Inflammatory macrophage treated with lipopolysaccharide for 4 hours (primary cell): Measurements from ENCODE around the gene GMPPA.

Experiments
- DNase-seq: peaks from one replicate; pipeline ENCODE4 v3.0.0-alpha.2; 2020

GMPPA gene

GRCh38 chr2:219506802-219507526 lies 8.3 kb downstream of the GMPPA start:
- no peak for DNase-seq

GRCh38 chr2:219507581-219508443 lies 9.1 kb downstream of the GMPPA start:
- DNase-seq, result no peak

GRCh38 chr2:219508444-219508734 lies 9.7 kb downstream of the GMPPA start:
- DNase-seq, result no peak

DNA sequence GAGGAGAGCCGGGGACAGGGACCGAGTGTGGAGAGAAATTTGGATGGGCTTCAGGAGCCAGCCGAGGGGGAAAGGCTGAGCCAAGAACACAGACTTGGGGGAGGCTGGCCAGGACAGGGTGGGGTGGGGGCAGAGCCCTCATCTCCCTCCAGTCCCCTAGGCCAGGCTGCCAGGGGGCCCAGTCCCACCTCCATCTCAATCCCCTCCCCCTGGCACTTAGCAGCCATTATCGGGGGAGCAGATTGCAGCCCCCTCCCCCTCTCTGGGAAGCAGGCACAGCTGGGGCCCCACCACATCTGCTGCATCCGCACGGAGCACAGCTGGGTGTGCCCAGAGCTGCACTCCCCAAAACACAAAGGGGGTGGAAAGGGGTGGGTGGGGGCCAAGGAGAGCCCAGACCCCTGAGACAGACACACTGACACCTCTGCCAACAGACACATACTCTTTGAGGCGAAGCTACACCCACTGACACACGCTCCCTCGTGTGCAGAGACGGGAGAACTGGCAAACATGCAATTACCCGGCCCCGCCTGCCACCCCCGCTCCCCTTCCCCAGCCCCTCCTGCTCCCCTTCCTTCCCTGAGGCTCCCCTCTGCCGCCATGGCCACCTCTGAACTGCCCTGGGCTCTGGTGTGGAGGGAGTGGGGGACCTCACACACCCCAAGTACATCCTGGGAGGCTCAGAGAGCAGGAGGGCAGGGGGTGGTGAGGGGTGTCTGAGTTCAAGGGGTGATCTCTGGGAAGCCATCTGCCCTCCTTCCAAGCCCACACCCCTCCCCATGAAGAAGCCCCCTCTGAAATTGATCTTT lies 10.5 kb downstream of the GMPPA start:
- no peak for DNase-seq

DNA sequence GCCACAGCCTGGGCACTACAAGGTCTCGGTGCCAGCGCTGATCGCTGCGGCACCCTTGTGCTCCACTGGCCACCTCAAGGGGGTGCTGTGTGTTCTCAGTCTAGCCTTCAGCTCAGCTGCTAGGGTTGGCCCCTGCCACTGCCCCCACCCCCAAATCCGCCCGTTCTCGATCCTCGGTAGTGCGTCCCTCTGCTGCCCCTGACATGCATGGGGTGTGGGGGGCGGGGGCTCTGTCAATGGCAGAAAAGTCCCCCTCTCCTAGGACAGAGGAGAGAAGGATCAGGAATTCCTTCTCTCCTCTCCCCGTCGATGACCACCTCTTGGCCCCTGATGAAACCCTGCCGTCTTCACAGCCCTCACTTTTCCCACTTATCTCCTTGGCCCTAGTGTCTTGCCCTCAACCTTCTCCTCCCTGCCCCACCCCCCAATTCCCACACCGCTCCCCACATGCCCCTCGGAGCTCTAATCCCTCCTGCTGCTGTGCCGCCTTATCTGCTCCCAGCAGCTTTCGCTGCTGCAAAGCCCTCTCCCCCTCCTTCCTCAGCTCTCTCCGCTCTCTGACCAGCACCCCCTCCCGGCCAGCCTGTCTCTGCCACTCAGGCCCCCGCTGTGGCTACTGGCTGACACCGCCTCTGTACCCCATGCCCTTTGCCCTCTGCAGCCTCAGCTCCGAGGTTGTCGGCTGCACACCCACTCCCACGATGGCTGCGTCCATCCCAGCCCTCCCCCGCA lies 11.3 kb downstream of the GMPPA start:
- DNase-seq, result peak; percentile 42

GRCh38 chr2:219510512-219511135 lies 11.9 kb downstream of the GMPPA start:
- no peak for DNase-seq

- no peak for DNase-seq
Measured at GRCh38 chr2:219511547-219512325, 13.0 kb downstream of the GMPPA start.

DNA sequence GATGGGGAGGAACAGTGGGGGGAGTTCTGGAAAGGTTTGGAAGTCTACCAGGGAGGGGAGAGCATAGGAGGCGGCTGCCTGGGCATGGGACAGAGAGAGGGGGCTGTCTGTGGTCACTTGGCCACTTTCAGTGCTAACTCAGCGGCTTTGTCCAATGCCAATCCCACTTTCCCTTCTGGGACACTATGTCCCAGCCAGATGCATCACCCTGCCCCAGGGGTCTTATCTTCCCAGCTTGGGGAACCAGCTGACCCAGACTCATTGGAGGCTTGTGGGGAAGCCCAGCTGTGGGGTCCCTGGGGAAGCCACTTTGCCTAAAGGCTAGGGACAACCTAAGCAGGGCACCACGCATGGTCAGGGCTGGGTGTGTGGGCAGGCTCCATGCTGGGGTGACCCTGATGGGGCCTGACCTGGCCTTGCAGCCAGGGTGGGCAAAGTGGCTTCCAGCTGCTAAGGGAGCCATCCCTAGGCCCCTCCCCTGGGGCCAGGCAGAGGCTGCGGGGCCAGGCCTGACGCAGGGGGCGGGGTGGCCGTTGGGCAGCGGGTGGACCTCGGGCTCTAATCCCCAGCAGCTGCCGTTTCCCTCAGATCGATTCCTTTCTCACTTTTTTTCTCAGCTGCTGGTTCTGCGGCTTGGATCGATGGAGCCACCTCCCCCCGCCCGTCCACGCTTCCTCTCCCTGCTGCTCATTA lies 14.0 kb downstream of the GMPPA start:
- no peak for DNase-seq

DNA sequence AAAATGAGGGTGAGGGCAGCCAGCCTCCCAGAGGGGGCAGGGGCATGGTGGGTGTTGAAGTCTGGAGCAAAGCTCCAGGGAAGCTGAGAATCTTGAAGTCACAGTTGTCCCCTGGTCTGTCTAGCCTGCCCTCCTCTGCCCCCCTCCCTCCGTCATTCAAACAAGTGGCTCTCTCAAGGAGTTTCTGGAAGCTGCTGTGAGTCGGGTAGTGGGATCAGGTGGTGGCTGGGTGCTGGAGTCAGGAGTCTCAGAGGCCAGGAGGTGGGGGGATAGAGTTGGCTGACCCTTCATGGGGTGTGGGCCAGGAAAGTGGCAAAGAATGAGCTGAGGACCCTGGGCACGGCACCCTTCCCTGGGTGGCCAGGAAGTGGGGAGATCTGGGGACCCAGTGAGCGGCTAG lies 15.1 kb downstream of the GMPPA start:
- no peak for DNase-seq

GRCh38 chr2:219514196-219514761 lies 15.6 kb downstream of the GMPPA start, which contains the start of gene ASIC4:
Gene ASIC4, plus strand, starts transcription at chr2:219514482. Its CDS starts 243 bp downstream, at chr2:219514725.
- no peak for DNase-seq

GRCh38 chr2:219514836-219515235 lies 16.1 kb downstream of the GMPPA start:
- DNase-seq, result no peak

DNA sequence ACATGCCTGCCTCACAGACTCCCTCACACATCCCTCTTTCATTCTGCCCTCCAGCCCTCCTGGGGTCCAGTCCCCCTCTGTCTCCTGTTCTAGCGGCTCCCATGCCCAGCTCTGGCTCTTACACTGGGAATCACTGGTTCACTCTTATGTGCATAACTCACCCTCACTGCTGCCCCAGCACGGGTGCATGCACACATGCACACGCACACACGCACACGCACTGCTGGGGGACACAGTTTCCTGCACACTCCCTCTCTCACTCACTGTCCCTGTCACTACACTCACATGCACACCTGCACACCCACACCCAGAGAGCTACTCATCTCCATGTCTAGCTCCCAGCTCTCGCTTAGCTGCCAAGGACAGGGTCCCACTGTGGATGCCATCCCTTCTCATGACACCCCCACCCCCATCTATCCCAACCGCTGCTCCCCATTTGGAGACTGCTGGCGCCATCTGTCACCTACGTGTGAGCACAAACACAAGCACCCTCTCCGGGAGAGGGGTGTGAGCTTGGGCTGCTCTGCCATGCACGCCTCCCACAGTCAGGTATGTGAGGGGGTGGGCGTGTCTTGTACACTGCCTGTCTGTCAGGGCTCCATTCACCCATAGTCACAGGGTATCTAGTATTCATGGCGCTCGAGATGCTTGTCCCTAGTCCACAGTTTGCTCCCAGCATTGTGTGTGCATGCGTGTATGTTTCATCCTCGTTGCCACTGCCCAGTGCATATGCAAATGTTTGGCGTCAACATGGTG lies 17.4 kb downstream of the GMPPA start:
- DNase-seq, result no peak

GRCh38 chr2:219516888-219517287 lies 18.2 kb downstream of the GMPPA start:
- no peak for DNase-seq

- no peak for DNase-seq
Measured at GRCh38 chr2:219517954-219518778, 19.5 kb downstream of the GMPPA start.

GRCh38 chr2:219519526-219519916 lies 20.8 kb downstream of the GMPPA start:
- no peak for DNase-seq

DNA sequence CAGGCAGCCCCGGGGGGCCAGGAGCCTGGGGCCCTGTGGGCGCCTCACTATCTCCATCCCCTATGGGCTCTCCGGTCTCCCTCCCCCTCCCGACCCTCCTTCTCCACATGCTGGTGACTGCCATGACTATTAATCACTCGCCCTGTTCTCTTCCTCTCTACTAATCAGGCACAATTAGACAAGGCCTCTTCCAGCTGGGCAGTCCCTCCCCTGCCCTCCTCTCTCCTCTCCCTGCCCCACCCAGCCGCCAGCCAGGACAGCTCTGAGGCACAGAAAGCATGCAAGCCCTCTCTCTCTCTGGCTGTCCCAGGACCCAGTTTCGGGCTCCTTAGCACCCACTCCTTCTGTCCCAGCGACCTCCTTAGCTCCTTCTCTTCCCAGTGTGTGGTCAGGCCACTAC lies 21.4 kb downstream of the GMPPA start:
- no peak for DNase-seq

DNA sequence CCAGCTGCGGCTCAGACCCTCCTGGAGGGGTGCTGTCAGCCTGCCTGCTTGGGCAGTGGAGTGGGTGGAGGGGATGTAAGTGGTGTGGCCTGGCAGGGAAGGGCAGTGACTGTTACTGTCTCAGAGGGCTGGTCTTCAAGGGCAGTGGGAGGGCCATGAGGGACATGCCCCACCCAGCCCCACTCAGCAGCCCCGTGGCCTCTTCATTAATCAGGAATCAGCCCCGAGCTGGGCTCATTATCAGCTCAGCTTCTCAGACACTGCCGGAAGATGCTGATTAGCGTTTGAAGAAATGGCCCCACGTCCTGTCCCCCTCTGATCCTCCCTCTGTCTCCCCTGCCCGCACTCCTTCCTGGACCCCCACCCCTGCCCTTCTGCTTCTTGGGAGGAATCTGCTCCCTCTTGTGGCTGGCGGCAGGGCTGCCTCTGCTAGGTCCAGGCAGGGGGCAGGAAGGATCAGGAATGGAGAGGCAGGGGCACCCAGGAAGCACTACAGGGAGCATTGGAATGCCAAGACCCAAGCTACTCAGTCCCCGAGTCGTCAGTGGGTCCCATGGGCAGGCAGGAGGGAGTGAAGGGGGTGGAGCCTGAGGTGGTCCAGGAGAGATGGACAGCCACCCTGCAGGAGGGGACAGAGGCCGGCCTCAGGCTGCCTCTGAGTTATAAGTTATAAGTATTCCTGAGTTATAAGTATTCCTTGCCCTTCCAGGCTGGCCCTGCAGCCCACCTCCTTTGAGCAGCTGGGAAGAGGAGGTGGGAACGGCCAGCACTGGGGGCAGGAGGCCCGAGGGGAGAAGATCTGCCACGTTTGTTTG lies 22.6 kb downstream of the GMPPA start:
- DNase-seq, result no peak
